Measurements from ENCODE around the gene DNLZ.

GRCh38 chr9:136379401-136379800 lies 15.9 kb upstream of the DNLZ start:
- TF ChIP-seq YY1 (IDR thresholded peaks at IDR 0.05; ENCODE audit: insufficient read depth, insufficient read length) (no peak), ZNF274 (IDR thresholded peaks at IDR 0.05; ENCODE audit: low read depth, low read length) (no peak), SUZ12 (IDR thresholded peaks at IDR 0.05; ENCODE audit: extremely low read depth, insufficient read depth, insufficient read length) (no peak)
